HCT116 (cell line): ENCODE results near the gene GRHL1.

Experiments used
- EZH2 ChIP-seq: fragments of 200-600 bp; sonication (generic); IDR thresholded peaks from 2 replicates; pipeline ENCODE4 v1.6.1; 2017; ENCODE audit warnings: antibody characterized with exemption, mixed run types
- TF ChIP-seq, protein P1 (sequence below), 3 experiments: fragments of 200-600 bp in 1 of 3; sonication (generic) in 1 of 3; IDR thresholded peaks in 2 of 3; conservative IDR thresholded peaks in 1 of 3; 2 replicates each; pipeline ENCODE4 v1.5.1; 2012 to 2017; ENCODE audit warnings: low read depth in 2 of 3, low read length in 2 of 3, antibody characterized with exemption in 1 of 3, borderline replicate concordance in 1 of 3, control low read depth in 1 of 3, mild to moderate bottlenecking in 1 of 3, mixed read lengths in 1 of 3, mixed run types in 1 of 3, moderate library complexity in 1 of 3; ENCODE audit not compliant: insufficient read depth in 1 of 3

DNA sequence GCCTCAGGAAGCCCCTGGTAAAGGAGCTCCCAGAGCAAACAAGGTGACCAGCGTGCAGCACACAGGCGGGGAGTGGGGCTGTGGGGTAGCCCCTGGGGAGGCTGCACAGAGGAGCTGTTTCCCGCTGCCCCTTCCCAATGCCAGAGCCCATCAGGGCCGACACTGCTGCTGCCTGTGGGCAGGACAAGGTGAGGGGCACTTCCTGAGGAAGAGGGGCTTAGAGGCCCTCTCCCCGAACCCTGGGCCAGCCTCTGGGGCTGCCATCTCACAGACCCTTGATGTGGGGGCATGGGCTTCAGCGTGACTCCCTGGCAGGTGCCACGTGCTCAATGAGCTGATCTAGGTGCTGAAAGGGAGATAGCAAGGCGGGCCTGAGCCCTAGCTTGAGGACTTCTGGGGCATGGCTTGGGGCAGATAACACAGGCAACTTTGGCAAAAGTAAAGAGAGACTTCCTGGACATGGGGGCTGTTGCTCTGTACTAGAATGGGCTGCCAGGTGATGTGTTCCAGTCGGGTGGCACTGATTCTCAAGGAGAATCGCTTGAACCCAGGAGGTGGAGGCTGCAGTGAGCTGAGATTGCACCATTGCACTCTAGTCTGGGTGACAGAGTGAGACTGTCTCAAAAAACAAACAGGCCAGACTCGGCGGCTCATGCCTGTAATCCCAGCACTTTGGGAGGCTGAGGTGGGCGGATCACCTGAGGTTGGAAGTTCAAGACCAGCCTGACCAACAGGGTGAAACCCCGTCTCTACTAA is 81.9 kb downstream of the GRHL1 start:
- TF ChIP-seq, protein P1, sequence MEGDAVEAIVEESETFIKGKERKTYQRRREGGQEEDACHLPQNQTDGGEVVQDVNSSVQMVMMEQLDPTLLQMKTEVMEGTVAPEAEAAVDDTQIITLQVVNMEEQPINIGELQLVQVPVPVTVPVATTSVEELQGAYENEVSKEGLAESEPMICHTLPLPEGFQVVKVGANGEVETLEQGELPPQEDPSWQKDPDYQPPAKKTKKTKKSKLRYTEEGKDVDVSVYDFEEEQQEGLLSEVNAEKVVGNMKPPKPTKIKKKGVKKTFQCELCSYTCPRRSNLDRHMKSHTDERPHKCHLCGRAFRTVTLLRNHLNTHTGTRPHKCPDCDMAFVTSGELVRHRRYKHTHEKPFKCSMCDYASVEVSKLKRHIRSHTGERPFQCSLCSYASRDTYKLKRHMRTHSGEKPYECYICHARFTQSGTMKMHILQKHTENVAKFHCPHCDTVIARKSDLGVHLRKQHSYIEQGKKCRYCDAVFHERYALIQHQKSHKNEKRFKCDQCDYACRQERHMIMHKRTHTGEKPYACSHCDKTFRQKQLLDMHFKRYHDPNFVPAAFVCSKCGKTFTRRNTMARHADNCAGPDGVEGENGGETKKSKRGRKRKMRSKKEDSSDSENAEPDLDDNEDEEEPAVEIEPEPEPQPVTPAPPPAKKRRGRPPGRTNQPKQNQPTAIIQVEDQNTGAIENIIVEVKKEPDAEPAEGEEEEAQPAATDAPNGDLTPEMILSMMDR (IDR thresholded peaks at IDR 0.05 in 2 of 3, conservative IDR thresholded peaks at IDR 0.05 in 1 of 3; ENCODE audit: borderline replicate concordance in 1 of 3, insufficient read depth in 1 of 3, low read depth in 2 of 3, low read length in 2 of 3) = no peak
- TF ChIP-seq EZH2 = no peak
